ENCODE measurements around the gene SMOC1.
A peak's percentile ranks its signal among the peaks of the same experiment; 100 is the strongest.

SMOC1 gene

DNA sequence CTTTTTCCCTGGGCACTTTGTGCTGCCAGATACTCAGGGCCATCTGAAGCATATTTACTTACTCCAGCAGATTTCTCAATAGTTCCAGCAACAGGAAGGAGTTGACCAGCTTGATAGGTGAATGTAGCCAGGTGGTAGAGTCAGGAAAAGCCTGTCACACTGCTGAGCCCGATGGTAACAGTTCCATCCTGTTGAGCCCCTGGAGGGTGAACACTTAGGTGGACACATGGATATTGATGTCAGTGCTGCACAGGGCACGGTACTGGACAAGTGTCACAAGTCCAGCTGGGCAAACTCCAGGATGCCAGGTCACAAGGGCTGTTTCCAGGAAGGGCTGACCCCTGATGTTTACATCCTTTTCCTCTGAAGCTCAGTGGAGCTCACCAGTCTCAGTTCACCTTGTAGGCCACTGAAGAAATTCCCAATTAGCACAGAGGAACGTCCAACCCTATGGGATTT lies 2.3 kb upstream of the SMOC1 start:
- TF ChIP-seq, protein P1, sequence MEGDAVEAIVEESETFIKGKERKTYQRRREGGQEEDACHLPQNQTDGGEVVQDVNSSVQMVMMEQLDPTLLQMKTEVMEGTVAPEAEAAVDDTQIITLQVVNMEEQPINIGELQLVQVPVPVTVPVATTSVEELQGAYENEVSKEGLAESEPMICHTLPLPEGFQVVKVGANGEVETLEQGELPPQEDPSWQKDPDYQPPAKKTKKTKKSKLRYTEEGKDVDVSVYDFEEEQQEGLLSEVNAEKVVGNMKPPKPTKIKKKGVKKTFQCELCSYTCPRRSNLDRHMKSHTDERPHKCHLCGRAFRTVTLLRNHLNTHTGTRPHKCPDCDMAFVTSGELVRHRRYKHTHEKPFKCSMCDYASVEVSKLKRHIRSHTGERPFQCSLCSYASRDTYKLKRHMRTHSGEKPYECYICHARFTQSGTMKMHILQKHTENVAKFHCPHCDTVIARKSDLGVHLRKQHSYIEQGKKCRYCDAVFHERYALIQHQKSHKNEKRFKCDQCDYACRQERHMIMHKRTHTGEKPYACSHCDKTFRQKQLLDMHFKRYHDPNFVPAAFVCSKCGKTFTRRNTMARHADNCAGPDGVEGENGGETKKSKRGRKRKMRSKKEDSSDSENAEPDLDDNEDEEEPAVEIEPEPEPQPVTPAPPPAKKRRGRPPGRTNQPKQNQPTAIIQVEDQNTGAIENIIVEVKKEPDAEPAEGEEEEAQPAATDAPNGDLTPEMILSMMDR (IDR thresholded peaks at IDR 0.05; ENCODE audit: extremely low read depth, missing control alignments) = no peak
- DNase-seq (ENCODE audit: low spot score) = no peak

DNA sequence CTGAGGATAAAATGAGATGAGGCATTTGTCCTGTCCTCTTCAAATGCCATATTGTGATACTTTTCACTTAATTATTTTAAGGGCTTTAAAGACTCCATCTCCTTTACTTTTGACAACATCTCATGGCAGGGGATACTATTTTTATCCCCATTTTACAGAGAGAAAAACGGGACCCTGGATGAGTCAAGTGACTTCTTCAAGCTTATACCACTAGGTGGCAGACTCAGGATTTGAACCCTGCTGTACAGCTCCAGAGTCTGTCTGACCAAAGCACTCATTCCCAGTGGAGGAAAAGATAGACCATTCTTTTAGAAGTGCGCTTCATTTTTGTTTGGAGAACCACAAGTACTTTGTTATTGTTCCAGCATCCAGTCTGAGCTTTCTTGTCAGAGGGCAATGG lies 1.7 kb upstream of the SMOC1 start:
- TF ChIP-seq, protein P1 (IDR thresholded peaks at IDR 0.05; ENCODE audit: extremely low read depth, missing control alignments) = peak; percentile 42
- peak; percentile 63 for DNase-seq (ENCODE audit: low spot score)

DNA sequence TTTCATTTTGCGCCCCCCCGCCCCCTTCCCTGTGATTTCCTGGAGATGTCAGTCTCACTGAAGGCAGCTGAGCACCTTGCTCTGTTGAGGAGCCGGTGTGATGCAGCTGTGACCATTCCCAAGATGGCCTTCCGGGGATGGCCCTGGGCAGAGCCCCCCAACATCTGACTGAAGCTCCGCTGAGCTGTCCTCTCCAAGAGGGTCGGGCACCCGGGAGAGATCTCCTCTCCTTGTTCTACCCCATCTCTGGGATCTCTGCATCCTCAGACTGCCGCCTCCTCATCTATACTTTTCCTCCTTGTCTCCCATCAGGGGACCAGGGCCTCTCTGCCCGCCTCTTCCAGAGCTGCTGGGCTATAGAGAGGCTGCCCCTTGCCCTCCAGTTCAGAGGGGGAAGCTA lies 965 bp upstream of the SMOC1 start:
- no peak for DNase-seq (ENCODE audit: low spot score)
- TF ChIP-seq, protein P1 (IDR thresholded peaks at IDR 0.05; ENCODE audit: extremely low read depth, missing control alignments) = no peak

DNA sequence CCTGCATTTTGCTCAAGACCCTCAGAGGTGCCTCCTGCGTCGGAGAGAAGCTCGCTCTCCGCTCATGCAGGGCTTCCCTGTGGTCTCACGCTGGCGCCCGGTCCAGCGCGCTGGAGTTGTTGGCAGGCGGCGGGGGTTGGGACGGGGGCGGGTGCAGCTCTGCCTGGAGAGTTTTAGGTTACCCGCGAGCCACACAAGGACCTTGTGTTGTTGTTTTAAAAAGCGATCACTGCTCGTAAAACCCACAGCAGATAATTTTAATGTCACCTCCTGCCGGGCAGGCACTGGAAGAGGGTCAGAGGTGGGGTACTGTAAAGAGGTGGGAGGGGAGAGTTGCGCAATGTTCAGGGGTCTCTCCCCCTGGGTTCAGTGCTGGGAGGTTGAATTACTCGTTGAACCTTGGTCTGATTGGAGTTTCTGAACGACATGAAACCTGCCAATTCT lies 850 bp downstream of the SMOC1 start:
- TF ChIP-seq, protein P1 (IDR thresholded peaks at IDR 0.05; ENCODE audit: extremely low read depth, missing control alignments) = no peak
- no peak for DNase-seq (ENCODE audit: low spot score)

DNA sequence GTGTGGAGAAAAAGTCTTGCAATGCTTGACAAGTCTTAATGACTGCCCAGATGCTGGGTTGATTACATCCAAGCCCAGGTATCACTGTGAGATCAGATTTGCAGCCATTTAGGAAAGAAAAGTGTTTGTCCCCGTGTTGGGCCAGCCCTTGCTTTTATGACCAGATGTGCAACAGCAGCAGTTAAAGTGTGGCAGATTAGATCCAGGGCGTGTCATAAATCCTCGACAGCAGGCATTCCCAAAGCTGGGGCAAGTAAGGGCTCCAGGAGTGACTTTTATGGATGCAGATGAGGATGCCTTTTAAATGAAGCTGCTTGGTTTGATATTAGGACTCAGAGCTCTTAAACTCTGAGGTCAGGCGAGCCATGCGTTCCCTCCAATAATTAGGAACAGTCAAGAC lies 1.7 kb downstream of the SMOC1 start:
- TF ChIP-seq, protein P1 (IDR thresholded peaks at IDR 0.05; ENCODE audit: extremely low read depth, missing control alignments) = no peak
- no peak for DNase-seq (ENCODE audit: low spot score)

DNA sequence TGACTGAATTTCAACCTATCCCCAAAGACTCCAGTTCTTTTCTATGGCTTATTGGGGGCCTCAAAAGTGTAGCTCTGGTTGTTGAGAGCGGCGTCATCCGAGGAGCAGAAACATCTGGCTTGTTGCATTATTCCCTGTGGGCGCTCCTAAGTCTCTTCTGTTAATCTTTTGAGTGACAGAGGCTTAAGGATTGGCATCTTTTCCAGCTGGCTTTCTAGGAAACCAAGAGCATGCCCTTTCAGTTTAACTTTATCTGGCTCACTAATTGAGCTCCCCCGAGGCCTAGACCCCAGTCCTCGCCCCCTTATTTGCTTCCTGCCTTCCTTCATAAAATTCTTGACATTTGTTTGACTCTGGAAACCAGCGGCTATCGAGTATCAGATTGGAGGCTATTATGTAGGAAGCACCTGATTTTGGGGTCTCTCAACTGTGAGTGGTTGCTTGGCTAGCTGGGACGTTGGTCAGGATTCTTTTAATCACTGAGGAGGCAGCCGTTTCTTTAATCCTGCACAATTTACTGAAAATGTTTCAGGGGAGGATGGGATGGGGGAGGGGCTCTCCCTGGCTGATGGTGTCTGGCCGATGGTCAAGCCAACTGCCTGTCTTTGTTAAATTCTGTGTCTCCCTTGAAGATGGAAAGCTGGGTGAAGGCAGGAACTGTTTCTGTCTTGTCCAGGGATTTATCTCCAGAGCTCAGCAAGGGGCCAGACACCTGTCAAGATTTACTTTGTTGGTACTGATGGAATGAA lies 3.1 kb downstream of the SMOC1 start:
- no peak for DNase-seq (ENCODE audit: low spot score)
- TF ChIP-seq, protein P1 (IDR thresholded peaks at IDR 0.05; ENCODE audit: extremely low read depth, missing control alignments) = no peak

DNA sequence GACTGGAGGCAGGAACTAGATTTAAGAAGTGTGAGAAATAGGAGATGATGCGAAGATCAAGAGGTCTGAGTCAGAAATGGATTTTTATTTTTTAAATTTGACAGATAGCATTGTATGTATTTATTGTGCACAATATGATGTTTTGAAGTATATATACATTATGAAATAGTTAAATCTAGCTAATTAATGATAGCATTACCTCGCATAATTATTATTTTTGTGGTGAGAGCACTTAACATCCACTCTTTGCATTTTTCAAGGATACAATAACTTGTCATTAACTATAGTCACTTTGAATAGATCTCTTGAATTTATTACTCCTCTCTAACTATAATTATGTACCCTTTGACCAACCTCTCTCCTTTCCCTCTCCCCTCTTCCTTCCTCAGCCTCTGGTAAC lies 3.7 kb downstream of the SMOC1 start:
- TF ChIP-seq, protein P1 (IDR thresholded peaks at IDR 0.05; ENCODE audit: extremely low read depth, missing control alignments) = no peak
- DNase-seq (ENCODE audit: low spot score) = no peak

Measured in GM20000 (cell line).